Right atrium auricular region (tissue), 2 donors: ENCODE results near the gene COTL1. TPM values are rescaled to one million over a fixed set of nuclear protein-coding genes. Genes with fewer than 3 reads are reported as not detected.

ENCODE experiments used
- DNase-seq: peaks from one replicate; pipeline ENCODE4 v3.0.0-alpha.2; 2019; ENCODE audit warnings: low spot score
- H3K27ac ChIP-seq, 2 donors: fragments of 200-600 bp; sonication (generic); 1 replicate in 1 of 2; 2 replicates in 1 of 2; pipeline ENCODE4 v1.5.1; 2016 to 2019
- H3K27me3 ChIP-seq, 2 donors: fragments of 200-600 bp; sonication (generic); one replicate each; pipeline versions ENCODE4 v1.5.1 to v1.6.0; 2017 to 2019
- H3K36me3 ChIP-seq: fragments of 200-600 bp; sonication (generic); one replicate; pipeline ENCODE4 v1.5.1; 2016
- H3K4me1 ChIP-seq, 2 donors: fragments of 200-600 bp; sonication (generic); one replicate each; pipeline versions ENCODE4 v1.5.1 to v1.6.0; 2017 to 2019
- H3K4me3 ChIP-seq, 2 donors: fragments of 200-600 bp; sonication (generic); 1 replicate in 1 of 2; 2 replicates in 1 of 2; pipeline ENCODE4 v1.5.1; 2017 to 2019; ENCODE audit warnings: mild to moderate bottlenecking in 1 of 2, moderate library complexity in 1 of 2
- H3K9me3 ChIP-seq, 2 donors: fragments of 200-600 bp; sonication (generic); one replicate each; pipeline ENCODE4 v1.5.1; 2019
- total RNA-seq, 2 donors: library from RNA; depleted of rRNA; stranded (reverse); fragments of >200 nt; gene quantifications; one replicate each; pipeline ENCODE4 v1.1.0, GENCODE V29; 2016
- TF ChIP-seq, protein P1 (sequence below), 2 donors: fragments of 200-600 bp; sonication (generic); IDR thresholded peaks; one replicate each; pipeline ENCODE4 v1.5.1; 2019; ENCODE audit warnings: antibody characterized with exemption in 2 of 2

COTL1 gene
- total RNA-seq, 2 donors from 2014 or later = 8.0 to 27.1 TPM

DNA sequence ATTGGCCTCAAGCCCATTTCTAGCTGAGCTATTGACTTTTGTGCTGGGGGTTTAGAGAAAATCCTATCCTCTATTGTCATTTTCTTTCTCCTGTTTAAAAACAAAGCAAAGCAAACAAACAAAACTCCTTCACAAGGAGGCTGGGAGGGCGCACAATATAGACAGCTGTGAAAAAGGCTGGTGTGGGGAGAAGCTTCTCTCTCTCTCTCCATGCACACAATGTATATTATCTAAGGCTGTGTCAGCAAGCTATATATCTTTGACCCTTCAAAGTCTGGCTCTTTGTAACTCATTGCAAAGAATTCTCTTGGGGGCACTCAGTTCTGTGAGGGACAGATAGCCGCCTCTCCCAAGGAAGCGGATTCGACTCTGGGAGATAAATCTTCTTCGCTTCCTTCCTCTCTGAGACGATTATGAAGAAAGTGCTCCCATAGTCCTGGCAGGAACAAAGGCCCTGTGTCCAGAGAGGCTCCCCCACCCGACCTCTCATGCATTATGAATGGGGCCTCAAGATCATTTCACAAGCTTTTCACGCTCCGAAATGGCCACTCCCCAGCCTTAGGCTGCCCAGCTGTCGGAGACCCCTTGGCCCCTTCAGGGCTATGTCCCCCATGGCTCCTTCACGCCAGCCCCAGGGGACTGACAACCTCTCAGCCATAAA is 80.3 kb downstream of the COTL1 start:
- no peaks in the 10 kb centered on the region for H3K27me3 ChIP-seq

DNA sequence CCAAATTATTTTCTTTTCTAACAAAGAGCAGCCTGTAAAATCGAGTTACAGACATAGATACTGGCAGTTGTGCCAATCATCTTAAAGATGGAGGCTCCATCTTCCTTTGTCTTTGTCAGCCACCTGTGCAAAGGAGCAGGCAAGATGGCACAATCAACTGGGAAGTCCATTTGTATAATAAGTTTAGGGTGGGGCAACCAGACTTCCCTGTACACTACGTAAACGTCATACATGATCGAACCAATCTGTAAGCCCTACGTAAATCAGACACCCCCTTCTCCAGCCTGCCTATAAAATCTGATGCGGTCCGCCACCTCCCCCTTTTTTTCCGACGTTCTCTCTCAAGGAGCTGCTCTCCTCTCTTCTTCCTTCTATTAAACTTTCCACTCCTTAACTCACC is 82.0 kb downstream of the COTL1 start:
- TF ChIP-seq, protein P1, sequence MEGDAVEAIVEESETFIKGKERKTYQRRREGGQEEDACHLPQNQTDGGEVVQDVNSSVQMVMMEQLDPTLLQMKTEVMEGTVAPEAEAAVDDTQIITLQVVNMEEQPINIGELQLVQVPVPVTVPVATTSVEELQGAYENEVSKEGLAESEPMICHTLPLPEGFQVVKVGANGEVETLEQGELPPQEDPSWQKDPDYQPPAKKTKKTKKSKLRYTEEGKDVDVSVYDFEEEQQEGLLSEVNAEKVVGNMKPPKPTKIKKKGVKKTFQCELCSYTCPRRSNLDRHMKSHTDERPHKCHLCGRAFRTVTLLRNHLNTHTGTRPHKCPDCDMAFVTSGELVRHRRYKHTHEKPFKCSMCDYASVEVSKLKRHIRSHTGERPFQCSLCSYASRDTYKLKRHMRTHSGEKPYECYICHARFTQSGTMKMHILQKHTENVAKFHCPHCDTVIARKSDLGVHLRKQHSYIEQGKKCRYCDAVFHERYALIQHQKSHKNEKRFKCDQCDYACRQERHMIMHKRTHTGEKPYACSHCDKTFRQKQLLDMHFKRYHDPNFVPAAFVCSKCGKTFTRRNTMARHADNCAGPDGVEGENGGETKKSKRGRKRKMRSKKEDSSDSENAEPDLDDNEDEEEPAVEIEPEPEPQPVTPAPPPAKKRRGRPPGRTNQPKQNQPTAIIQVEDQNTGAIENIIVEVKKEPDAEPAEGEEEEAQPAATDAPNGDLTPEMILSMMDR (IDR thresholded peaks at IDR 0.05) = no peak
- no peak for DNase-seq
- Histone ChIP-seq H3K4me1 (peaks cover 0 to 31% of the 10 kb centered on the region in 2 donors), H3K27ac (no peak overlapping the region), H3K9me3 (no peaks in the 10 kb centered on the region), H3K4me3 (no peak overlapping the region), H3K27me3 (no peaks in the 10 kb centered on the region), H3K36me3 (no peaks in the 10 kb centered on the region)

More for the DNA sequence above, 80.3 kb downstream of the COTL1 start:
- H3K27ac ChIP-seq = no peak overlapping the region
- no peaks in the 10 kb centered on the region for H3K9me3 ChIP-seq
- H3K4me3 ChIP-seq = no peak overlapping the region
- no peak for DNase-seq
- TF ChIP-seq, protein P1 (IDR thresholded peaks at IDR 0.05) = no peak
- peaks cover 0 to 17% of the 10 kb centered on the region in 2 donors for H3K4me1 ChIP-seq
- no peaks in the 10 kb centered on the region for H3K36me3 ChIP-seq

DNA sequence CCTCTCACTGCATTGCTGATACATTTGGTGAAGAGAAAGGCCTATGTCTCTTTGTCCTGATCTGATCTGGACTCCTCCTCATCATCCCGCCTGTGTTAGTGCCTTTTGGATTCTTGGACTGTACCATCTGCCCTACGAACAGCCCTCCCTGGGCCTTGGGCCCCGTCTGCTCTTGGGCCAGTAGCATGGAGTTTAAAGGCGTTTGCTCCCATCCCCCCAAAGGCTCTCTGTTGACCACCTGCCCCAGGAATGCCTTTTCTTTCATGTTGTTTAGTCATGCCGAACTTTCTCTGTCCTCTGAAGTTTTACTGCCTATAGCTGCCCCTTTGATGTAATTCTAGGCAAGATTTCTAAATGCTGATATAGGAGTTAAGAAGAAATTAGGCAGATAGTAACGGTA is 82.5 kb downstream of the COTL1 start:
- H3K27me3 ChIP-seq = no peaks in the 10 kb centered on the region
- TF ChIP-seq, protein P1 (IDR thresholded peaks at IDR 0.05) = no peak

DNA sequence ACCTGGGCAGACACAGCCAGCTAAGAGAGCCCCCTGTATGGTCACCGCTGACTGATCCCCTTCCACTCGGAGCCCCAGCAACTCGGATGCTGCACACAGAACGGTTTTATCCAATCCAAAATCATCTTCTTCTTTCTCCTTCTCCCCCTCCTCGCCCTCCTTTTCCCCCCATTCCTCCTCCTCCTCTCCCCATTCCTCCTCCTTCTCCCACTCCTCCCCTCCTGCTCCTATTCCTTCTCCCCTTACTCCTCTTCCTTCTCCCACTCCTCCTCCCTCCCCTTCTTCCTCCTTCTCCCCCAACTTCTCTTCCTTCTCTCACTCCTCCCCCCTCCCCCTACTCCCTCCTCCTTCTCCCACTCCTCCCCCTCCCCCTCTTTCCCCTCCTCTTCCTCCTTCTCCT is 83.1 kb downstream of the COTL1 start:
- Histone ChIP-seq H3K9me3 (no peaks in the 10 kb centered on the region), H3K27ac (no peak overlapping the region), H3K36me3 (no peaks in the 10 kb centered on the region), H3K4me3 (no peak overlapping the region), H3K4me1 (peaks cover 0 to 31% of the 10 kb centered on the region in 2 donors), H3K27me3 (no peaks in the 10 kb centered on the region)
- TF ChIP-seq, protein P1 (IDR thresholded peaks at IDR 0.05) = no peak
- DNase-seq = no peak

More for the DNA sequence above, 82.5 kb downstream of the COTL1 start:
- H3K4me3 ChIP-seq = no peak overlapping the region
- H3K4me1 ChIP-seq = peaks cover 0 to 31% of the 10 kb centered on the region in 2 donors
- DNase-seq = no peak
- no peak overlapping the region for H3K27ac ChIP-seq
- H3K9me3 ChIP-seq = no peaks in the 10 kb centered on the region
- no peaks in the 10 kb centered on the region for H3K36me3 ChIP-seq

DNA sequence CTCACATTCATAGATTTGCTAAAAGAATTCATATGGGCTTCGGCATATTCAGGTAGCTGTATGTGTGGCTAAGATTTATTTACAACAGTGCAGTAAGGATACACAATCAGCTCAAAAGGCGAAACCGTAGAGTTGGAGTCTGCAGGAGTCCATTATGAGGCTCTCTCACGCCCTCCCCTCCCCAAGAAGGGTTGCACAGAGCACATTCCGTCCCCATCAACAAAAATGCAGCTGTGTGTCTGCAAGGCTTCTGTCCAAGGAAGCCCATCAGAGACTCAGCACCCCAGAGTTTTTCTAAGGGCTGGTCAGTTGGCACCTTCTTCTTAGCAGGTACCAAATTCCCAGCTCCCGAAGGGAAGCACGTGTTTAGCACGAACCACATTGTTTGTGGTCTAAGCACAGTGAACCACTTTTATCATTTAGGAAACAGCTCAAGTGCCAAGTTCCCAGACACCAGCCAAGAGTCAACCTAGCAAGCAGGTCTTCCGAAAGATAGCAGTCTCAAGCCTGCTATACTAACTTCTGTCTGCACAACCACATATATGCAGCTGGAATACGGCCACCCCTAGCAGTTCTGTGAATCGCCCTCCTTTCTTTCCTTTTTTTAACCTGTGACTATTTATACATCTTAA is 84.9 kb downstream of the COTL1 start:
- DNase-seq = no peak

More for the DNA sequence above, 84.9 kb downstream of the COTL1 start:
- no peaks in the 10 kb centered on the region for H3K27me3 ChIP-seq
- H3K4me1 ChIP-seq = peaks cover 0 to 34% of the 10 kb centered on the region in 2 donors
- H3K27ac ChIP-seq = peak overlapping the region; percentile 35 to 71
- no peak overlapping the region for H3K4me3 ChIP-seq
- no peaks in the 10 kb centered on the region for H3K9me3 ChIP-seq
- TF ChIP-seq, protein P1 (IDR thresholded peaks at IDR 0.05) = no peak
- no peaks in the 10 kb centered on the region for H3K36me3 ChIP-seq
